B cell (primary cell): ENCODE data around the gene PRKAB1. TPM values are rescaled to one million over a fixed set of nuclear protein-coding genes. Genes with fewer than 3 reads are reported as not detected.

Experiments
- ATAC-seq: fragments of 200-7000 bp; cut with Tn5 transposase; one replicate; pipeline ENCODE4 v1.10.0; 2021; ENCODE audit warnings: low read depth, mild to moderate bottlenecking, moderate number of reproducible peaks, moderate library complexity
- CTCF ChIA-PET: fragments of 350-600 bp; sonication (Branson Sonifier 250); formaldehyde crosslinking; loops from one replicate; lab custom pipeline; 2021; ENCODE audit warnings: antibody characterized with exemption, inconsistent platforms; lab: Charles Lee
- POLR2A ChIA-PET: fragments of 350-600 bp; sonication (Branson Sonifier 250); formaldehyde crosslinking; loops from one replicate; lab custom pipeline; 2021; ENCODE audit warnings: antibody characterized with exemption; lab: Charles Lee
- DNase-seq: peaks from one replicate; pipeline ENCODE4 v3.0.0; 2013
- H2AFZ ChIP-seq: 2 replicates; pipeline ENCODE4 v1.6.1; 2012; ENCODE audit warnings: mild to moderate bottlenecking, low read depth, low read length; ENCODE audit not compliant: insufficient read depth, poor library complexity, severe bottlenecking
- H3K27ac ChIP-seq, 2 donors: 1 replicate in 1 of 2; 2 replicates in 1 of 2; pipeline ENCODE4 v1.5.1; 2012 to 2013; ENCODE audit warnings: low read length in 2 of 2, mild to moderate bottlenecking in 2 of 2, moderate library complexity in 1 of 2
- H3K27me3 ChIP-seq, 4 experiments: fragments of 200-600 bp in 1 of 4; sonication (generic) in 1 of 4; replicated peaks in 1 of 4; 1 replicate in 2 of 4; 2 replicates in 2 of 4; pipeline versions ENCODE4 v1.6.1 to v1.7.0; 2013 to 2016; ENCODE audit warnings: low read length in 3 of 4, mild to moderate bottlenecking in 2 of 4, mixed read lengths in 1 of 4, moderate library complexity in 1 of 4; ENCODE audit not compliant: insufficient read depth in 4 of 4, control insufficient read depth in 3 of 4; ENCODE audit errors: control extremely low read depth in 1 of 4
- H3K36me3 ChIP-seq, 2 experiments: replicated peaks in 1 of 2; 1 replicate in 1 of 2; 2 replicates in 1 of 2; pipeline versions ENCODE4 v1.6.1 to v1.7.1; 2013; ENCODE audit warnings: low read length in 1 of 2; ENCODE audit not compliant: insufficient read depth in 2 of 2, control insufficient read depth in 1 of 2; ENCODE audit errors: control extremely low read depth in 1 of 2, extremely low read depth in 1 of 2
- H3K4me1 ChIP-seq, 2 donors: fragments of 200-600 bp in 1 of 2; sonication (generic) in 1 of 2; 1 replicate in 1 of 2; 2 replicates in 1 of 2; pipeline versions ENCODE4 v1.5.1 to v1.6.1; 2013 to 2017; ENCODE audit warnings: low read length in 2 of 2; ENCODE audit not compliant: control insufficient read depth in 2 of 2, insufficient read depth in 2 of 2
- H3K4me2 ChIP-seq: replicated peaks from 2 replicates; pipeline ENCODE3; 2012; ENCODE audit warnings: mild to moderate bottlenecking, low read depth, low read length; ENCODE audit not compliant: poor library complexity, severe bottlenecking
- H3K4me3 ChIP-seq, 5 experiments: fragments of 200-600 bp in 1 of 5; sonication (generic) in 1 of 5; 1 replicate in 3 of 5; 2 replicates in 2 of 5; pipeline versions ENCODE4 v1.5.1 to v1.7.0; 2011 to 2016; ENCODE audit warnings: low read length in 4 of 5, mild to moderate bottlenecking in 4 of 5, low read depth in 2 of 5, control low read depth in 1 of 5, moderate library complexity in 1 of 5; ENCODE audit not compliant: insufficient read depth in 1 of 5; ENCODE audit errors: control extremely low read depth in 1 of 5, extremely low read depth in 1 of 5
- H3K79me2 ChIP-seq: fragments of 200-600 bp; sonication (generic); one replicate; pipeline ENCODE4 v1.6.0; 2016; ENCODE audit warnings: low read length; ENCODE audit not compliant: control insufficient read depth, insufficient read depth
- H3K9ac ChIP-seq: fragments of 200-600 bp; sonication (generic); 2 replicates; pipeline ENCODE4 v1.6.1; 2017; ENCODE audit warnings: mild to moderate bottlenecking, low read length, moderate library complexity
- H3K9me3 ChIP-seq, 3 donors: one replicate each; pipeline versions ENCODE4 v1.6.1 to v1.7.1; 2013; ENCODE audit warnings: low read length in 2 of 3; ENCODE audit not compliant: control insufficient read depth in 2 of 3, insufficient read depth in 1 of 3; ENCODE audit errors: control extremely low read depth in 1 of 3
- H4K20me1 ChIP-seq: 2 replicates; pipeline ENCODE4 v1.6.0; 2012; ENCODE audit warnings: mild to moderate bottlenecking, low read length; ENCODE audit not compliant: insufficient read depth, control insufficient read depth, poor library complexity, severe bottlenecking
- H3K27ac Mint-ChIP-seq: one replicate; pipeline ENCODE4 v1.8.0; 2021; ENCODE audit warnings: mixed read lengths
- H3K27me3 Mint-ChIP-seq: one replicate; pipeline ENCODE4 v1.8.0; 2021; ENCODE audit warnings: mixed read lengths
- H3K4me1 Mint-ChIP-seq: one replicate; pipeline ENCODE4 v1.8.0; 2021; ENCODE audit warnings: mixed read lengths
- H3K4me3 Mint-ChIP-seq: one replicate; pipeline ENCODE4 v1.8.0; 2021; ENCODE audit warnings: mixed read lengths
- H3K9me3 Mint-ChIP-seq: one replicate; pipeline ENCODE4 v1.8.0; 2022; ENCODE audit warnings: mixed read lengths; ENCODE audit not compliant: insufficient read depth
- EZH2 ChIP-seq: IDR thresholded peaks from 2 replicates; pipeline ENCODE4 v1.6.1; 2012; ENCODE audit warnings: borderline replicate concordance, low read depth, mild to moderate bottlenecking, moderate library complexity, low read length; ENCODE audit not compliant: insufficient read depth, poor library complexity, severe bottlenecking
- WGBS: methylation state at CpG from one replicate; pipeline ENCODE4 v1.1.5; 2013; ENCODE audit warnings: missing lambda C conversion rate; ENCODE audit not compliant: insufficient coverage; 5-methylcytosine and 5-hydroxymethylcytosine counted together
- intact Hi-C: fragments of 100-400 bp; cut with micrococcal nuclease; formaldehyde crosslinking; loops from one replicate; pipeline ENCODE4 v1.10.0; 2022
- polyA plus RNA-seq: library from polyadenylated mRNA; depleted of rRNA; stranded (reverse); fragments of >200 nt; gene quantifications from 2 replicates; pipeline ENCODE4 v1.2.3, GENCODE V29; 2012
- total RNA-seq, 2 donors: library from RNA; stranded (reverse); fragments of 120-200 nt in 1 of 2; gene quantifications; 1 replicate in 1 of 2; 2 replicates in 1 of 2; pipeline versions ENCODE4 v1.2.3 to v1.2.4, GENCODE V29; 2013 to 2022
- TF ChIP-seq, protein P1 (sequence below): fragments of 200-600 bp; IDR thresholded peaks from one replicate; pipeline ENCODE4 v1.8.0; 2022; ENCODE audit warnings: antibody characterized with exemption, mild to moderate bottlenecking

The PRKAB1 gene
- total and polyA plus RNA-seq, 2 donors (not counting 1 experiment from before 2014, with no cell fraction given), result 36.4 to 56.4 TPM

DNA sequence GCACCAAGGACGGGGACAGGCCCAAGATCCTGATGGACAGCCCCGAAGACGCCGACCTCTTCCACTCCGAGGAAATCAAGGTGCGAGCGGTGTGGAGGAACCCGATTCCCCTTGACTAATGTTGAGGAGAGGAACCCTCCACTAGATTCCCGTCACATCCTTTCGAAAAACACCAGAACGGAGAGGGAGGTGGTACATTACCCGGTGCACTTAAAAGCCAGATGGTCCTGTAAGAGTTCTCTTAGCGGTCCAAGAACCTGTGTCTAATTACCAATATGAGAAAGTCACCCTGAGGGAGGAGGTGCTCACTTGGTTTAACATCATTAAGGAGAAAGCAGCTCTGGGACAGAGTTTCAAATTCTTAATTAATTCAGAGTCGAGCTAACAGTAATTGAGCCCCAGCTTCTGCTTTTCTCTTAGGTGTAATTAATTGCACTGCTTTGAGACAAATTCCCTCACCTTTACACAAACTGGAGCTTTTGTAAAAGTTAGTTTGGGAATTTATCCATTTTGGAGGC is 450 bp downstream of the PRKAB1 start:
- Histone ChIP-seq H3K9ac (peak overlapping the region; percentile 93), H3K4me3 (peak overlapping the region; percentile 80 to 95 (median 89)), H3K36me3 (peaks cover 16 to 27% of the 10 kb centered on the region in 2 experiments), H4K20me1 (no peaks in the 10 kb centered on the region), H3K27ac (peak overlapping the region; percentile 80 to 92), H3K4me2 (peak overlapping the region; percentile 89), H2AFZ (peak overlapping the region; percentile 91), H3K27me3 (no peaks in the 10 kb centered on the region), H3K9me3 (no peaks in the 10 kb centered on the region), H3K79me2 (peaks cover 16% of the 10 kb centered on the region), H3K4me1 (peaks cover 28 to 36% of the 10 kb centered on the region in 2 donors)
- DNase-seq, result no peak
- peak overlapping the region; percentile 92 for H3K27ac Mint-ChIP-seq
- intact Hi-C loops, result loop anchor here (5.0 kb wide), 2 partner anchors 319 to 1531 kb away; partner anchors contain the start of genes BICDL1 and PEBP1
- ChIA-PET POLR2A (interaction anchor here (1.2 to 1.8 kb wide), 3 partner anchors 9 to 533 kb away, joined by 4 to 6 read pairs (median 4); partner anchors contain the start of gene RPLP0), CTCF (interaction anchor here (0.8 to 2.2 kb wide), 7 partner anchors 10 to 533 kb away, joined by 3 to 22 read pairs (median 4); partner anchors contain the start of gene RPLP0)
- no peaks in the 10 kb centered on the region for H3K9me3 Mint-ChIP-seq
- peak overlapping the region; percentile 87 for H3K4me3 Mint-ChIP-seq
- no peak for ATAC-seq
- TF ChIP-seq EZH2, result no peak
- TF ChIP-seq, protein P1, sequence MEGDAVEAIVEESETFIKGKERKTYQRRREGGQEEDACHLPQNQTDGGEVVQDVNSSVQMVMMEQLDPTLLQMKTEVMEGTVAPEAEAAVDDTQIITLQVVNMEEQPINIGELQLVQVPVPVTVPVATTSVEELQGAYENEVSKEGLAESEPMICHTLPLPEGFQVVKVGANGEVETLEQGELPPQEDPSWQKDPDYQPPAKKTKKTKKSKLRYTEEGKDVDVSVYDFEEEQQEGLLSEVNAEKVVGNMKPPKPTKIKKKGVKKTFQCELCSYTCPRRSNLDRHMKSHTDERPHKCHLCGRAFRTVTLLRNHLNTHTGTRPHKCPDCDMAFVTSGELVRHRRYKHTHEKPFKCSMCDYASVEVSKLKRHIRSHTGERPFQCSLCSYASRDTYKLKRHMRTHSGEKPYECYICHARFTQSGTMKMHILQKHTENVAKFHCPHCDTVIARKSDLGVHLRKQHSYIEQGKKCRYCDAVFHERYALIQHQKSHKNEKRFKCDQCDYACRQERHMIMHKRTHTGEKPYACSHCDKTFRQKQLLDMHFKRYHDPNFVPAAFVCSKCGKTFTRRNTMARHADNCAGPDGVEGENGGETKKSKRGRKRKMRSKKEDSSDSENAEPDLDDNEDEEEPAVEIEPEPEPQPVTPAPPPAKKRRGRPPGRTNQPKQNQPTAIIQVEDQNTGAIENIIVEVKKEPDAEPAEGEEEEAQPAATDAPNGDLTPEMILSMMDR, result no peak
- no peaks in the 10 kb centered on the region for H3K27me3 Mint-ChIP-seq
- WGBS, result 2% methylated on average over 7 of the region's 14 CpGs
- peaks cover 56% of the 10 kb centered on the region for H3K4me1 Mint-ChIP-seq

DNA sequence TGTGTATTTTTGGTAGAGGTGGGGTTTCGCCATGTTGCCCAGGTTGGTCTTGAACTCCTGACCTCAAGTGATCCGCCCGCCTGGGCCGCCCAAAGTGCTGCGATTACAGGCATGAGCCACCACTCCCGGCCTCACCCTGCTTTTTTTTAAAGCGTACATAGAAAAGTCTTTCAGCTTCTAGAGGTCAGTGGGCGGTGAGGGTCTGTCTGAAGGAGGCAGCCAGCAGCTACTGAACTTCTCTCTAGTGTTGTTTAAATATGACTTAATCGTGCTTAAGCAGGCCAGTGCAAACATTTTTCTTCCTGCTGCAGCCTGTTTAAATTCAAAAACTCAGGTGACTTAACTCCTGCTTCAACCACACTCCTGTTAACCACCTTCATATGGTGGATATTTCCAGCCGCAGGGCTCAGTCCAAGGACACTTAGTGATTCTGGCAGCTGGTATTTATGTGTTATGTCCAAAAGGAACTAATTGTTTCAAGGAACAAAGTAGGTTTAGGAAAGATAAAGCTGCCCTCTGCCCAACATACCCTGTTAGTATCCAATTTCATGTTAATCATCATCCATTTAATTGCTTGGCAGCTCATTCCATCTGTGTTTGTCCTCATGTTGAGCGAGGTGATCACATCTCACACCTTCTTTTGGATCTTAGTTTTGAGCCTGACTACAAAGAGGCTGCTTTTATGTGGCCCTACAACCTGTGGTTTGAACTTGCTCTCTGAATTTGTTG is 2.0 kb downstream of the PRKAB1 start:
- ChIA-PET CTCF (interaction anchor here (0.8 to 1.2 kb wide), 3 partner anchors 10 to 12 kb away, joined by 3 to 5 read pairs (median 3); no protein-coding TSS in a partner anchor), POLR2A (no interaction called here)
- H3K27me3 ChIP-seq, result no peaks in the 10 kb centered on the region
- peaks cover 16 to 42% of the 10 kb centered on the region in 2 experiments for H3K36me3 ChIP-seq
- Mint-ChIP-seq H3K9me3 (no peaks in the 10 kb centered on the region), H3K4me3 (peak overlapping the region; percentile 29), H3K27ac (peak overlapping the region; percentile 60), H3K27me3 (no peaks in the 10 kb centered on the region), H3K4me1 (peaks cover 64% of the 10 kb centered on the region)
- WGBS, result 85% methylated on average over 5 of the region's 11 CpGs
- intact Hi-C loops, result loop anchor here (5.0 kb wide), 2 partner anchors 317 to 1533 kb away; partner anchors contain the start of genes BICDL1 and PEBP1
- ATAC-seq, result no peak
- TF ChIP-seq, protein P1, result no peak
- no peak for TF ChIP-seq EZH2
- H3K9ac ChIP-seq, result no peak overlapping the region
- H3K9me3 ChIP-seq, result no peaks in the 10 kb centered on the region
- H3K27ac ChIP-seq, result peak overlapping the region in 1 of 2 donors; percentile 24
- peaks cover 16% of the 10 kb centered on the region for H3K79me2 ChIP-seq
- H4K20me1 ChIP-seq, result no peaks in the 10 kb centered on the region
- no peak overlapping the region for H3K4me3 ChIP-seq
- peak overlapping the region; percentile 8 for H3K4me2 ChIP-seq
- no peak for DNase-seq
- H2AFZ ChIP-seq, result no peak overlapping the region
- peaks cover 28 to 36% of the 10 kb centered on the region in 2 donors for H3K4me1 ChIP-seq
